Fibroblast of skin of right biceps (primary cell): ENCODE data around the gene CACNA1A.
"Not testable (repeated sequence)": the region's sequence is repeated elsewhere in the genome, so short reads cannot be mapped to it uniquely, and the experiment has no call there.

Experiments used
- DNase-seq: peaks from one replicate; pipeline ENCODE4 v3.0.0-alpha.2; 2013

CACNA1A gene

DNA sequence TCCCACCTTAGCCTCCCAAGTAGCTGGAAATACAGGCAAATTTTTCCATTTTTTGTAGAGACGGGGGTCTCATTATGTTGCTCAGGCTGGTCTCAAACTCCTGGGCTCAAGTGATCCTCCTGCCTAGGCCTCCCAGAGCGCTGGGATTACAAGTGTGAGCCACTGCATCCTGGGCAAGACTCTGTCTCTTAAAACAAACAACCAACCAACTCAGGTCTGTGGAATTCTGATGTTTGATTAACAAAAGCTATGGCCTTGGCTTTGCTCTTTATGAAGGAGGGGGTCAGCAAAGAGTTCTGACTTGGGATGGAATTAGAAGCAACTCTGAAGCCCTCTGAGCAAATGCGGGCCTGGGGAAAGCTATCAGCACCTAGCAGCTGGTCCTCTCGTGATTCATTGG lies 238.4 kb downstream of the CACNA1A start:
- no peak for DNase-seq

DNA sequence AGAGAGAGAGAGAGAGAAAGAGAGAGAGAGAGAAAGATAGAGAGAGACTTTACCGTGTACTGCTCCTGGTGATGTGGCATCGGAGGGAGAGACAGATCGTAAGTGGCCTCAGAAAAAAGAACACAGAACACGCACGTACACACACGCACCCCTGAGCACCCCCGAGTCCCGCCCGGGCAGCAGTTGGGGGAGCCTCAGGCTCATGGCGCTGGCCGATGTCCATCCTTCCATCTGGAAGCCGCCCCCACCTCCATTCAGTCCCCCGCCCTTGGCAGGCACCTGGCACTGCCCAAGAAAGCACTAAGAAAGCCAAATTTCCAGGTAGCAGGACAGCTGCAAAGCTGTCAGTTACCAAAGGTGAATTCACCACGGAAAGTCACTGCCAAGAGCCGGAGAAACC lies 239.1 kb downstream of the CACNA1A start:
- no peak for DNase-seq

DNA sequence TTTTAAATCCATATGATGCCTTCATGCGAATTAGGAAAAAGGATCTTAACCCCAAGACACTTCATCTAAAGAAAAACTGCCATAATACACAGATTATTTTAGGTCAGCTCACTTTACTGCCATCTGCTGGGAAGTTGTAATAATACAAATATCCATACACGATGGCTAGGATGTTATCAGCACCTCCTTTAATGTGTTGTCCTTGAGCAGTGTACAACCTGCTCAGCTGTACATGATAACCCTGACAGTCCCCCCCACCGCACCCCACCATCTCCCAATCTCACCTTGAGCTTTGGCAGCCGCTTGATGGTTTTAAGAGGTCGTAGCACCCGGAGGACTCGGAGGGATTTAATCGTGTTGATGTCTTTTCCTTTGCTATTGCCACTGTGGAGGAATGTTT lies 243.8 kb downstream of the CACNA1A start:
- DNase-seq: peak; percentile 54

DNA sequence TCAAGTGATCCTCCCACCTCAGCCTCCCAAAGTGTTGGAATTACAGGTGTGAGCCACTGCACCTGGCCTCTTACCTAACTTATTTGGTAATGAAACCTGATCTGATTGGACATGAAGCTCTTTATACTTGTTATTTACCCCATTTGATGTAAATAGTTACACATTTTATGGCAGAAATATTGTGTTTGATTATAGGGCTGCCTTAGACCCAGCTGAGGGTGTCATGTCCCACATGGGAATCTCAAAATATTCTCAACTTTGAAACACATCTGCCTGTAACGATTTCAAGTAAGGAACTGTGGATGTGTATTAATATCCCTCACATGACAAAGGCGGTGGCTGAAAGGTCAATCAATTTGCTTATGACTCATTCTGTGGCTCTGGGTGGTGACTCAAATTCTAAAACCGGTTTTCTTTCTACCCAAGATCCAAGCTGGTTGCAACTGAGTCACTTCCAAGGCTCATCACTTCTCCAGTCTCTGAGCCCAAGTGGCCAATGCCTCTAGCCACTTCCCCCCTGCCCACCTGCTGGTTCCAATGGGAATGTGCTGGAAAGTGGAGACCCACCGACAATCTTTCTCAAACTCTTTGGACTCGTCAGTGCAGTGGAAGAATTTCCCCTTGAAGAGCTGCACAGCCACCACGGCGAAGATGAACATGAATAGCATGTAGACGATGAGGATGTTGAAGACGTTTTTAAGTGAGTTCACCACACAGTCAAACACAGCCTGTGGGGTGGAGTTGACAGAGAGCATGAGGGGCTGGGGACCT lies 245.2 kb downstream of the CACNA1A start:
- peak; percentile 86 for DNase-seq

DNA sequence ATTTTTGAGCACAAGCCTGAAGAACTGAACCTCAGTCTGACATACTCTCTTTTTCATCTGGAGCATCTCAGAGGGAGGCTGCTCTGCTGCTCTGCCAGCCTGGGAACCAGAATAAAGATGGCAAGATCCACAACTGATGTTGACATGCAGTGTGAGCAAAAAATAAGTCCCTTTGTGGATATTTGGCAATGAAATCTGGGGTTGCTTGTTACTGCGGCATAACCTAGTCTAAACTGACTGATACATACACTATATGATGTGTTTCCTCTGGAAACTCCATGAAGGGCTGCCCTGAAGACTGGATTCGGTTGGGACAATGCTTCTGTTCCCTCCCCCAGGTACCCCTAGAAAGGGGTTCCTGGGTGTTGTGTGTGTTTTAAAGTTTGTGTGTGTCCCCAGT lies 249.4 kb downstream of the CACNA1A start:
- DNase-seq: no peak

DNA sequence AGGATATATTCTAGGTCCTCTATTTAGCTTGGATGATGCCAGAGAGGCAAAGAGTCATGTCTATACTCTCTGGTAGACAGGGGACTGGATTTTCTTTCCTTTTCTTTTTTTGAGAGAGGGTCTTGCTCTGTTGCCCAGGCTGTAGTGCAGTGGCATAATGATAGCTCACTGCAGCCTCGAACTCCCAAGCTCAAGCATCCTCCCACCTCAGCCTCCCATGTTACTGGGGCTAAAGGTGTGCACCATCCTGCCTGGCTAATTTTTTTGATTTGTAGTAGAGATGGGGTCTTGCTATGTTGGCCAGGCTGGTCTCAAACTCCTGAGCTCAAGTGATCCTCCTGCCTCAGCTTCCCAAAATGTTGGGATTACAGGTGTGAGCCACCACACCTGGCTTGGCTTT lies 249.9 kb downstream of the CACNA1A start:
- DNase-seq: not testable (repeated sequence)

DNA sequence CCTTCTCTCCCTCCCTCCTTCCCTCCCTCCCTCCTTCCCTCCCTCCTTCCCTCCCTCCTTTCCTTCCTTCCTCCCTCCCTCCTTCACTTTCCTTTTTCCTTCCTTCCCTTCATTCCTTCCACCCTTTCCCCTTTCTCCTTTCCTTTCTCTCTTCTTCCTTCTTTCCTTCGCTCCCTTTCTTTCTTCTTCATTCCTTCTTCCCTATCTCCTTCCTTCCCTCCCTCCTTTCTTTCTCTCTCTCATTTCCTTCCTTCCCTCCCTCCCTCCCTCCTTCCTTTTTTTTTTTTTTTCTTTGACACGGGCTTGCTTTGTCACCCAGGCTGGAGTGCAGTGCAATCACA lies 250.6 kb downstream of the CACNA1A start:
- DNase-seq: no peak

DNA sequence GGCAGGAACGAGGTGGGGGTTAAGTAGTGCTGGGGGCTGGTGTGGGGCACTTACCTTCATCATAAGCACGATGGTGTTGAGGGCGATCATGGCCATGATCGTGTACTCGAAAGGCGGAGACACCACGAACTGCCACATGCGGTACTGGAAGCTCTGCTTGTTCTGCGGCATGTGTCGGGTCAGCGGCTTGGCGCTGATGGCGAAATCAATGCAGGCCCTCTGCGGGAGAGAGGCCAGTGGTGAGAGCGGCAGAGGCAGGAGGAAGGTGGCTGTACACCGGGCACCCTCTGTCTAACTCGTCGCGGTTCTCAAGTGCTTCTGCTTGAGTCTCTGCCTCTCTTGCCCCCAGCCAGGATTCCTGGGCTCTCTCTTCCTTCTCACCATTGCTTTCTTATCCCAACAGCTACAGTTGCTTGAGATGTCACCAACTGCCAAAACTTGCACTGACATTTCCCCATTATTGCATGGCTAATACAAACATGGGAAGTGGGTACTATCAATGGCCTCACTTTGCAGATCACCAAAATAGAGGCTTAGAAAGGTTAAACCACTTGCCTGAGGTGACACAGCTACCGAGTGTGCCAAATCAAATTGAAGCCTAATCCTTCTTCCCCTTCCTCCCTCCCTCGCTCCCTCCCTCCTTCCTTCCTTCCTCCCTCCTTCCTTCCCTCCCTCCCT lies 251.1 kb downstream of the CACNA1A start:
- DNase-seq: no peak

DNA sequence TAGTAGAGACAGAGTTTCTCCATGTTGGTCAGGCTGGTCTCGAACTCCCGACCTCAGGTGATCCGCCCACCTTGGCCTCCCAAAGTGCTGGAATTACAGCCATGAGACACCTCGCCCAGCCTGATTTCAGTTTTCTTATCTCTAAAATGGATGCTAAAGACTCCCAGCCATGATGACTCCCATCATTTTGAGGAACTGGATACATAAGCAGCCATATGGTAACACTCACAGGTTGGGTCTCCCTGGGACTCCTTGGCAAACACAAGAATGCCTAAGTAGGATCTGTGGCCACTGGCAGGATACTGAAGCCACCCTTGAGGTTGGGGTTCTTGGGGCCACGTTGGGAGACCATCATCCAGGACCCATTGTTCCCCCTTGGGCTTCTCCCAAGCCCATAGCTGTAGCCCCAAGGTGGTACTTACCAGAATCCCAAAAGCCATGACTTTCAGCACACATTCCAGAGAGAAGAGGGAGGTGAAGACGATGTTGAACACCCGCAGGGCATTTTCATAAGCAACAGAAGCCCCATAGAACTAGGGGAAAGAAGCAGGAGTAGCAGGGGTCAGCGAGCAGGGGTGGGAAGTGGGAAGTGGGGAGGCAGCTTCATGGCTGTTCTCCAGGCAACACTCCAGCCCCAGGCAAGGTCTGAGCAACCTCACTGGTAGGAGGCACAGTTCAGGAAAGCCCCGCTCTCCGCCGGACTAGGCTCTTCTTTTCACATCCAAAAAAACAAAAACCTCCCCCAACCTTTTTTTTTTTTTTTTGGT lies 253.5 kb downstream of the CACNA1A start:
- DNase-seq: no peak

DNA sequence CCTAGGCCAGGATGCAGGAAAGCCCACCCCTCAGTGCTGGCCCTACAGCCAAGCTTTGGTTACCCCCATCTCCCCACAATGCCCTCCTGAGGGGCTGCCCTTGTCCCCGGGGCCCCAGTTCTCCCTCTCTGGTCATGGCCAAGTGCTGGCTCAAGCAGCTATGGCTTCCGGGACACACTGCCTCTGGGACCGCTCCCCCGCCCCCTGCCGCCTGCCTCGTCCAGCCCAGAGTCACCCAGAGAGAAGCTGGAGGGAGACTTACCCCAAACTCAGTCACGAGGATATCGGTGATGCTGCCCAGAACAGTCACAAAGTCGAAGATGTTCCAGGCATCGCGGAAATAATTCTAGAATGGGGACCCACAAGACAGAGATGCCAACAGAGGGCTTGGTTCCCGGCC lies 261.4 kb downstream of the CACNA1A start:
- DNase-seq: no peak

DNA sequence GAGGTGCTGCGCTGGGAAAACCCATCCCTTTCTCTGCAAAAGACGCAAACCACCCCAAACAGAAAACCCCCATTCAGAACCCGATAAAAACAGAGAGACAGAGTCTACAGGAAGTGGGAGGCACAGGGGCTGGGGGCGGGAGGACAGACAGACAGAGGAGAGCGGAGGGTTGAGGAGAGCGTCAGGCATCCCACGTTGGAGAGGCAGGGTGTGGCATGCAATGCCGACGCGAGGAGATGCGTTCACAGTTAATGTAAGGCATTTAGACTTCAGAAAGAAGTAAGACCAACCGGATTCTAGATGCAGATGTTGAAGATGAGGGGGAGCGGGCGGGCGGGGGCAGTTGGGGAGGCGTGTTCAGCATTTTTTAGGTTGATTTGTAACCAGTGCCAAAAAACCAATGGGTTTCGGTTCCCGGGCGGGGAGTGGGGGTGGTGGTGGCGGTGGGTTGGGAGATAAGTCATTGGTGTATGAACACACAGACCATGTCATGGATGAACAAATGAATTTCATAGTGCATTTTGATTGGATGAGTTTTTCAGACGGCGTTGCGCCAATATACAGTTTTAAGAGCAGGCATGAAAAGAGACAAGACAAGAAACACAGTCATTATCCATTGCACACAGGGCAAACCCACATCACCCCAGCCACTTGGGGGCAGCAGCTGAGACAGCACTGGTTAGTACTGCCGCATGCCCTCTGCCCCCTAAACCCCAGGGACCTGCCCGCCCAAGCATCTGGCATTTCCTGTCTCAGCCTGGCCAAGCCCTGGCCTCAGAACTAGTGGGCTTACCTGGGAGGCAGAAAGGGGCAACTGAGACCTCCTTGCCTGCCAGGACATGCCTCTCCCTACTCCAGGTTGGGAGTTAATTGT lies 264.8 kb downstream of the CACNA1A start:
- no peak for DNase-seq

DNA sequence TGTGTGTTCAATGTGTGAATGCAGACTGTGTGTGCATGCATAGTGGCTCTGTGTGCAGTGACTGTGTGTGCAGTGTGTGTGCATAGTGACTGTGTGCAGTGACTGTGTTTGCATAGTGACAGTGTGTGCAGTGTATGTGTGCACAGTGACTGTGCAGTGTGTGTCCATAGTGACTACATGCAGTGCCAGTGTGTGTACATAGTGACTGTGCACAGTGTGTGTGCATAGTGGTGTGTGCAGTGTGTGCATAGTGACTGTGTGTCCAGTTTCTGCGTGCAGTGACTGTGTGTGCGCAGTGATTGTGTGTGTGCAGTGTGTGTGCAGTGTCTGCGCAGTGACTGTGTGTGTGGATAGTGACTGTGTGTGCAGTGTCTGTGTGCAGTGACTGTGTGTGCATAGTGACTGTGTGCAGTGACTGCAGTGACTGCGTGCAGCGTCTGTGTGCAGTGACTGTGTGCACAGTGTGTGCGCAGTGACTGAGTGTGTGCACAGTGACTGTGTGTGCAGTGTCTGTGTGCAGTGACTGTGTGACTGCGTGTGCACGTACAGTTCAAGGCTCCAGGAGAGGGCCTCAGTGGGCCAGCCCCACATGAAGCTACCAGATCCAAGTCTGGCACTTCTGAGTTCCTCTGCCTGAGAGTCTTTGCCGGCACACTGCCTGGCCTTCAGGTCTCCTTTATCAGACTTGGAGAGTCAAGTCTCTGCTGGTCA lies 265.8 kb downstream of the CACNA1A start:
- DNase-seq: no peak

DNA sequence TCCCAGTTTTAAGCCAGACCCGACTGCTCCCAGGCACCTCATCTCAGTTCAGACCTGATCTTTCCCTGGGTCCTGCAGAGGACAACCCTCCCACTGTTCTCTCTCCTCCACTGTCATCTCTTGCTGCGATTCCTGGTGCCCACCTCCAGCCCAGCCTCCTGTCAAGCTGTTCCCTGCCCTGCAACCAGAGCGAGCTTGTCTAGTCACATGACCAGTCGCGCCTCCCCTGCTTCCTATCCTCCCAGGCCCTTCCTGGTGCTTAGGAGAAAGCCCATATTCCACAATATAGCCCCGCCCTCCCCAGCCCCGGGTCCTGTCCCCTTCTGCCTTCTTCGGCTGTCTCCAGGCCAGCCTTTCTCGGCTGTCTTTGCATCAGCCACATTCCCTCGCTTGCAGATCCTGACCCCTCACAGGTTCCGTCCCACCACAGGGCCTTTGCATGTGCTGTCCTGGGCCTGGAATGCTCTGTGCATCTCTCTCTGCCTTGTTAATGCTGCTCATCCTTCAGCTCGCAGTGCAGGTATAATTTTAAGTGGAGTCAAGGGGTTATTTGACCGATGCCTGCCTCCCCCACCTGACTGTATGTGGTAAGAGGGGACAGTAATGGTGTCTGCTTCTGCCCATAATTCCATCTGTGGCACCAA lies 267.3 kb downstream of the CACNA1A start:
- DNase-seq: no peak

DNA sequence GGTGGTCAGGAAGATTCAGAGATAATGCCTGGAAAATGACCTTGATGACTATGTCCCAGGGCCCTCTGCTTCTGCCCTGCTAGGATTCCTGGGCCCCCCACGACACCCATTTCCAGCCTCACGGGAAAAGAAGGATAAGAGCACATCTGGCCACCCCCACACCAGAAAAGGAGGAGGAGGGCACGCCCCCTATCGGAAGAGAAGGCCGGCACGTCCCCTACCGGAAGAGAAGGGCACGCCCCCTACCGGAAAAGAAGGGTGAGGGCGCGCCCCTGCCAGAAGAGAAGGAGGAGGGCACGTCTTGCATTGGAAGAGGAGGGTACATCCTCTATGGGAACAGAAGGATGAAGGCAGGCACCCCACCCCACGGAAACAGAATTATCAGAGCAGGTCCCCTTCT lies 271.8 kb downstream of the CACNA1A start:
- peak; percentile 31 for DNase-seq

DNA sequence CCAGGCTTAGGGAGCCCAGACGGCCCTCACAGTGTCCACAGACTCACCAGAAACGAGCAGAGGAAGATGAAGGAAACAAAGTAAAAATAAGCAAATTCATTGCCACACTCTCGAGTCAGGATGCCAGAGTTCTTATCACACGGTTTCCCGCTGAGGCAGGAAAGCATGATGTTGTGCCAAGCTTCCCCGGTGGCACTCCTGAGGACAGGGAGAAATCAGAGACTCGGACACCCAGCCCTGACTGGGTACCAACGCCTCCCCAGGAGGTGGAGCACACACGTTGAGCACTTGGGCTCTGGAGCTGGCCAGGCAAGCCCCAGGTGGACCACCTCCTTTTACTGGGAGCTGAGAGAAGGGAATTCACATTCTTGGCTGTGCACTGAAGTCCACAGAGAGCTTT lies 274.6 kb downstream of the CACNA1A start:
- no peak for DNase-seq

DNA sequence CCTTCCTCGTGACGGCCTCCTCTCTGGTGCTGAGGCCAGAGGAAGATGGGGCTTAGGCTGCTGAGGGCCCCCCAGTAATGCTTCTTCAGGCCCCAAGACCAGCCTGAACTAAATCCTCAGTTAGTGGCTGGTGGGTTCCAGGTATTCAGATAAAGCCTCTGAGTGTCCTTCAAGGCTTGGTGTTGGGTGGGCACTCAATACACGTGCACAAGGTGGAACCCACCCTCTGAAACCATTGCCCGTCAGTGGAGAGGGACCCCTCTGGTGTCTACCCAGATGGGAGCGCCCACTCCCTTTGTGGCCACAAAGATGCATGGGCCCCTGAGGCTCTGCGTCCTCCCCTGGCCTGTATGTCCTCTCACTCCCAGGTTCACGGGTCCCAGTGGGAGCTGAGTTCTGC lies 277.0 kb downstream of the CACNA1A start:
- no peak for DNase-seq

DNA sequence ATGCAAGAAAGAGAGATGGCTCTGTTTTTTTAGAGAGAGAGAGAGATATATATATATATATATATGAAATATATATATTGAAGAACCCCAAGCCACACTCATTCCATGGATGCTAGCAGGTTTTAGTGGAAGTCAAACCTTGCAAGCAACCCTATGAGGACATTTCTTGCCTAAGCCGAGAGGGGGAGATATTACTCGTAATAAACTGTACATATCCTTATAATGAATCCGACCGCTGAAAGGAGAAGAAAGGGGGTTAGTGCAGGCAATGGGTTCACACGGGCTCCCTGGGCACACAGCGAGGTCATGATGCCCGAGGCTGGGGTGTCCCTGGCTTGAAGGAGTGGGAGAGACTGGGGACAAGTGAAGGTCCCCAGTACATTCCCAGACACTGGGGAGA lies 277.7 kb downstream of the CACNA1A start:
- DNase-seq: no peak

DNA sequence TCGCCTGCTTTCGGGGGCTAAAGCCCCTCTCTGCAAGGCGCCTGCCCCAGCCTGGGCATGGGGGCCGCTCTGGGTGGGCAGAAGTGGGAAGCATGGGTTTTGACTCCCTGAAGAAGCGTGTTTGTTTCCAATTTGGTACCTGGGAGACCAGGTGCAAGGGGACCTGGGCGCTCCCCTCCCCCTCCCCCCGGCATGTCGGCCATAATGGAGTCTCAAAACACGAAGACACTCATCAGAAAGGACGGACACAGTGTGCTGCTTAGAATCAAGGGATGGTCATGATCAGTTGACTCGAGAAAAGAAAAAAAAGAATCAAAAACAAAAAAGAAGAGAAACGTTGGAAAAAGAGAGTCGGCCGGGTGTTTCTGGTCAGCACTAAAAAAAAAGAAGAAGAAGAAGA lies 279.3 kb downstream of the CACNA1A start:
- DNase-seq: no peak

DNA sequence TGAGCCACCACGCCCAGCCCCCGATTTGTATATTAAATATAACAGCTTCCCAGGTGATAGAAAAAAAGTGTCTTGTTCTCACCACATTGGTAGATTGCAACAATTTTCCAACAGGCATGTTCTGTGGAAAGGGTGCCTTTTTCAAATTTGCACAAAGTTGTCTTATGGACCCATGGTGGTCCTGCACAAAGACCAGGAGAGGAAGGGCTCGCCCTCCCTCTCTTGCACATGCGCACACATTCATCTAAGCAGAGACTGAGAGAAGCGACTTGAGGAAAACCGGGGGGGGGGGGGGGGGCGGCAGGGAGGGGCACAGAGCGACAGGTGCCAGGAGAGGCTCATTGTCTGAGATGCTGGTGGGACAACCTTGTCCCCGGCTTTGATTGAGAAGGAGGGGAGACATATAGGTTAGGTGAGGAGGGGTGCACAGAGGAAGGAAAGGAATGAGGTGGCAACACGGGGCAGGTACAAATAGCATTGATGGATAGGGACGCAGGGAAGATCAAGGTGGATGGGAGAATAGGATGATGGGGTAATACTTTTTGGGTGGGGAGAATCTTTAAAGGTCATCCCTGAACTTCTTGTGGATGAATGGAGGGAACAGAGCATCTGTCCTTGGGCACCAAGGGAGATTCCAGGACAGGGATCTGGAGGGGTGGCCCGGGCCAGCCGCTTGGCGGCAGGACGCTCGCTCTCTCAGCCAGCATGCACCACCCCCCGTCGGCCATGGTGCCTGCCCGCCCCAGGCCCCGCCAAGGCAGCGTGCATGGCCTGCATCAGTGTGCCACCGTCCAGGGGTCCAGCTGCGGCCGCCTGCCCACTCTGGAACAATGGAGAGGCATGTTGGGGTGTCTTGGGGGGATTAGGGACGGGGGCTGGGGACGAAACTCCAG lies 280.1 kb downstream of the CACNA1A start:
- DNase-seq: no peak

DNA sequence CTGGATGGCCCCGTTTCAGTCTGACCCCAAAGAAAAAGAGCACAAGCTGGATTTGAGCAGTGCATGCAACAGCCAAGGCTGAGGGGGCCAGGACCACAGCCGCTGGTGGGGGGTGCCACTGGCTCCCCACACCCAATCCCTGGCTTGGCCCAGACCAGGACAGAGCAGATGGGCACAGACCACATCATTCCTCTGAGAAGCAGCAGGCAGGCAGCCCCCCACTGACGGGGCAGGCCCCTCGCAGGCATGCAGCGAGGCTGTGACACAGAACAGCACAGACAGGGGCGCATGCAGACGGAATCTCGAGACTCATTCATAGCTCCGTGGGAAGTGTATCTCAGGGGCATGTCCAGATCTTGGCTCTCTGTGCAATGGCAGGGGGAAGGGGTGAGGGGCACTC lies 281.2 kb downstream of the CACNA1A start:
- DNase-seq: no peak

DNA sequence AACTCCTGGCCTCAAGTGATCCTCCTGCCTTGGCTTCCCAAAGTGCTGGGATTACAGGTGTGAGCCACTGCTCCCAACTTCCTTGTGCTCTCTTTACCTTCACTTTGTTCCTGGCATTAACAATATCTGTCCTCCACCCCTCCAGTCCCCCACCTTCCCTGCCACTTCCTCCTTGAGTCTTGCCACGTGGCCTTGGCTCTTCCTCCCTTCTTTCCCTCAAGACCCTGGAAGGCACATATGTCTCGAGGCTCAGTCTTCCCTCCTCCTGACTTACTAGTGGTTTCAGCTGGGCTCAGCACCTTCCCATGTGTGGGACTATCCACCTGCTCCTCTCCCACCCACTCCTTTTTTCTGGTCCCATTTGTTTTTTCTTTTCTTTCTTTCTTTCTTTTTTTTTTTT lies 285.4 kb downstream of the CACNA1A start:
- DNase-seq: no peak
